ENCODE data around the gene TAF4B.
"Not testable (repeated sequence)": the region's sequence is repeated elsewhere in the genome, so short reads cannot be mapped to it uniquely, and the experiment has no call there.

The TAF4B gene

DNA sequence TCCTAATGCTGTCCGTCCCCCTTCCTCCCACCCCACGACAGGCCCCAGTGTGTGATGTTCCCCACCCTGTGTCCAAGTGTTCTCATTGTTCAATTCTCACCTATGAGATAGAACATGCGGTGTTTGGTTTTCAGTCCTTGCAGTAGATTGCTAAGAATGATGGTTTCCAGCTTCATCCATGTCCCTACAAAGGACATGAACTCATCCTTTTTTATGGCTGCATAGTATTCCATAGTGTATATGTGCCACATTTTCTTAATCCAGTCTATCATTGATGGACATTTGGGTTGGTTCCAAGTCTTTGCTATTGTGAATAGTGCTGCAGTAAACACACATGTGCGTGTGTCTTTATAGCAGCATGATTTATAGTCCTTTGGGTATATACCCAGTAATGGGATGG, 12.5 kb downstream of the TAF4B start:
- not testable (repeated sequence) for DNase-seq (ENCODE audit: low spot score)

DNA sequence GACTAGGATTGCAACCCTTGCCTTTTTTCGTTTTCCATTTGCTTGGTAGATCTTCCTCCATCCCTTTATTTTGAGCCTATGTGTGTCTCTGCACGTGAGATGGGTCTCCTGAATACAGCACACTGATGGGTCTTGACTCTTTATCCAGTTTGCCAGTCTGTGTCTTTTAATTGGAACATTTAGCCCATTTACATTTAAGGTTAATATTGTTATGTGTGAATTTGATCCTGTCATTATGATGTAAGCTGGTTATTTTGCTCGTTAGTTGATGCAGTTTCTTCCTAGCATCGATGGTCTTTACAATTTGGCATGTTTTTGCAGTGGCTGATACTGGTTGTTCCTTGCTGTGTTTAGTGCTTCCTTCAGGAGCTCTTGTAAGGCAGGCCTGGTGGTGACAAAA, 16.1 kb downstream of the TAF4B start:
- DNase-seq (ENCODE audit: low spot score): not testable (repeated sequence)

DNA sequence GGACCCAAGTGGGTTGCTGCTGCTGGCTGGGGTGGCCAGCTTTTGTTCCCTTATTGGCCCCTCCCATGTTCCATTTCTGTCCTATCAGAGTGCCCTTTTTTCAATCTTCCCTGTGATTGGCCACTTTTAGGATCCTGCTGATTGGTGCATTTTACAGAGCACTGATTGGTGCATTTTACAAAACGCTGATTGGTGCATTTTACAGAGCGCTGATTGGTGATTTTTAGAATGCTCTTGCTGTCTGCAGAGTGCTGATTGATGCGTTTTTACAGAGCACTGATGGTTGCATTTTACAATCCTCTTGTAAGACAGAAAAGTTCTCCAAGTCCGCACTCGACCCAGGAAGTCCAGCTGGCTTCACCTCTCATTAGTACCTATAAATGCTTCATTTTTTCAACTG, 19.2 kb downstream of the TAF4B start:
- DNase-seq (ENCODE audit: low spot score): not testable (repeated sequence)

DNA sequence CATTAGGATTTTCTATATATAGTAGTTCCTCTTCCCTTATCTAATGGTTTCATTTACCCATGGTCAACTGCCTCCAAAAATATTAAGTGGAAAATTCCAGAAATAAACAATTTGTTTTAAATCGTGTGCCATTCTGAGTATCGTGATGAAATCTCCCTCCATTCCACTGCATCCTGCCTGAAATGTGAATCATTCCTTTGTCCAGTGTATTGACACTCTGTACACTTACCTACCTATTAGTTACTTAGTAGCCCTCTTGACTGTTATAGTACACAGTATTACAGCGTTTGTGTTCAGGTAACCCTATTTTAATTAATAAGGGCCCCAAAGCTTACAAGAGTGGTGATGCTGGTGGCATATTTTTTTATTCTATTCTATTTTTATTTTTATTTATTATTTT, 26.2 kb downstream of the TAF4B start:
- DNase-seq (ENCODE audit: low spot score): no peak

DNA sequence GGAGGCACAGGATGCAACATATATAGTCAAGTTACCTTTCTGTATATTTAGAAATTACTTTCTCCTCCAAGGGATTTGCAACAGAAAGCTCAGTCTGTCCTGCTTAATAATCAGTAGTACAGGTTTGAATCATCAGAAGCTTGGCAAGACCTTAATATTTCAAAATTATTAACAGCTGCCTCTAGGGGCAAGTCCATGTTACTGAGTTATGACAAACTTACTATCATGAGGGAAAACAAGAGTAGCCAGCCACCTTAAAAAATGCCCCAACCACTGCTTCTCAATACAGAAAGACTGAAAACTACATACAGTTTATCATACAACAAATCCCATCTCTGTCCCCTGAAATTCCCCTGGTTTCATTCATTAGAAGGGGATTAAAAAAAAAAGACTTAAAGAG, 28.6 kb downstream of the TAF4B start:
- not testable (repeated sequence) for DNase-seq (ENCODE audit: low spot score)

DNA sequence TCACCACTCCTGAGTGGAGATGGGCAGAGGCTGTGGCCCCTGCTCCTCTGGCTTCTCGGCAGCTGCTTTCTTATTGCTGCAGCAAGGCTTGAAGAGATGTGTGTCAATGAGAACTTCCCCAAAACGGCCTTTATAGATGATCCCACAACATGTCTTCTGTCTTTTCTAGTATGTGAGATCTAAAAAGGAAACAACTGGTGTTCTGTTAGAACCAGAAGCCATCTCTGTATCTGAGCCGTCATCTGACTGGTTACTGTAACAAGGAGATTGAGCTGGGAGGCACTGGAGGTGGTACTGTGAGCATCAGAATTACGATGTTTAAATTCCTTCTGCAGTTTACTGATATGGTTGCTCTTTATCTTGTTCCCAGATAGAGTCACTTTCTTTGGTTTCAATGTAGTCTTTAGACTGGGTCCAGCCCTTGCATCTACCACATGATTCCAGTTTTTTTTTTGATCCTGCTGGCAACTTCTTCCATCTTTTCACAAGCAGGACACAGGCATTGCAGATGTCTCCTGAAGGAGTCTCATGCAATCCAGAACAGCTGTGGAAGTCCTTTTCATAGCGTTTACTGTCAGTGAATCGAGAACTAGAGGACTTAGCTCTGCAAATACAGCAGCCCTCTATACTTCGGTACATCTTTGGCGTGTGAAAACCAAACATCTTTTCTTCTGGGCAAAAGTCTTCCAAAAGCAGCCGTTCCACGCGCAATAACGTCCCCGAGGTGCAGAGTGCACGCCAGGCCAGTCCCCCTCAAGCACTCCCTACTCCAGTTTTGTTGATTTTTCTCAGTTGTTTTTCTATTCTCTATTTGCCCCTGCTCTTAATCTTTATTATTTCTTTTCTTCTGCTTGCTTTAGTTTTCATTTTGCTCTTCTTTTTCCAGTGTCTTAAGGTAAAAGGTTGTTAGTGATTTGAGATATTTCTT, 29.7 kb downstream of the TAF4B start:
- DNase-seq (ENCODE audit: low spot score): peak; percentile 24

DNA sequence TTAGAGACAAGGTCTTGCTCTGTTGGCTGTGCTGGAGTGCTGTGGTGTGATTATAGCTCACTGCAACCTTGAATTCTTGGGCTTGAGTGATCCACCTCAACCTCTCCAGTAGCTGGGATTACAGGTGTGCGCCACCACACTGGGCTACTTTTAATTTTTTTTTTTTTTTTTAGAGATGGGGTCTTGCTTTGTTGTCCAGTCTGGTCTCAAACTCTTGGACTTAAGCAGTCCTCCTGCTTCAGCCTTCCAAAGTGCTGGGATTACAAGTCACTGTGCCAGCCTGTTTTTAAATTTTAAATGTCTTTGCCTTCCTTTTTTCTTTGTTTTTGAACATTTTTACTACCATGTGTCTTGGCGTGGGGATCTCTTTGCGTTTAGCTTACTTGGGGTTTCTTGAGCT, 32.5 kb downstream of the TAF4B start:
- no peak for DNase-seq (ENCODE audit: low spot score)

DNA sequence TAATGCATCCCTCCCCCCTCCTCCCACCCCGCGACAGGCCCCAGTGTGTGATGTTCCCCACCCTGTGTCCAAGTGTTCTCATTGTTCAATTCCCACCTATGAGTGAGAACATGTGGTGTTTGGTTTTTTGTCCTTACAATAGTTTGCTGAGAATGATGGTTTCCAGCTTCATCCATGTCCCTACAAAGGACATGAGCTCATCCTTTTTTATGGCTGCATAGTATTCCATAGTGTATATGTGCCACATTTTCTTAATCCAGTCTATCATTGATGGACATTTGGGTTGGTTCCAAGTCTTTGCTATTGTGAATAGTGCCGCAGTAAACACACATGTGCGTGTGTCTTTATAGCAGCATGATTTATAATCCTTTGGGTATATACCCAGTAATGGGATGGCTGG, 33.2 kb downstream of the TAF4B start:
- not testable (repeated sequence) for DNase-seq (ENCODE audit: low spot score)

DNA sequence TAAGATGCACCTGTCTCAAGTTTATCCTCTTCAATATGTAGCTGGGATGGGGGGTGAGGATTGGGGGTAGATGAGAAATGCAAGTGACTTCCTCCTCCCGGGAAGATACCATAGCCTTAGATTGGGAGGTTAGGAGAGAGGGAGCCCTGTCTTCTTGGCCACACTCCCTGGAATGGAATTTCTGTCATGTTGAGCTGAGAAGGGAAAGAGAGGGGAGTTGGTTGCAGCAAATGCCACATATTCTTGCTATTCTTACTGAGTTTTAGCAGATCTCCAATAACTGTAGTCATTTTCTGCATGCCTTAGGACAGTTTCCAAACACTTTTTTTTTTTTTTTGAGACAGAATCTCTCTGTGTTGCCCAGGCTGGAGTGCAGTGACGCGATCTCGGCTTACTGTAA, 35.9 kb downstream of the TAF4B start:
- no peak for DNase-seq (ENCODE audit: low spot score)

DNA sequence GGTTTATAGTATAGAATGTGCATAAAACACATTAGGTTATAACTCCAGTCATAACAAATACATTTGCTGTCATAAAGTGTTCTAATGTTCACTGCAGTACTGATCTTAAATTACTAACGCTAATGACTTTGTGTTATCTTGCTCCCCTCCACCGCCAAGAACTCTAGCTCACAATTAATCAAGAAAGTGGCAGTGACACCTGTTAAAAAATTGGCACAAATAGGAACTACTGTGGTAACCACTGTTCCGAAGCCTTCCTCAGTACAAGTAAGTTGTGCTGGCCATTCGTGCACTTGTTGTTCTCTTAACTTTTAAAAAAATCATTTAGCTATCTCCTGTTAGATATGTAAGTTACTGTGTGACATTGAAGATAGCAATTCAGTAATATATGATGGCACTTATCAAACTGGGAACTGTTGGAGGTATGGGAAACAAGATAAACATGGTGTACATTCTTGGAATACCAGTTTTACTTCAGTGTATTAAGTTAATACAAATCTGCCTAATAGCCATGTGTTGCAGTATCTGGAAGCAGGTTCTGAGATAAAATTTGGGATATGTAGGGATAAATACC, 41.2 kb downstream of the TAF4B start:
- DNase-seq (ENCODE audit: low spot score): no peak

DNA sequence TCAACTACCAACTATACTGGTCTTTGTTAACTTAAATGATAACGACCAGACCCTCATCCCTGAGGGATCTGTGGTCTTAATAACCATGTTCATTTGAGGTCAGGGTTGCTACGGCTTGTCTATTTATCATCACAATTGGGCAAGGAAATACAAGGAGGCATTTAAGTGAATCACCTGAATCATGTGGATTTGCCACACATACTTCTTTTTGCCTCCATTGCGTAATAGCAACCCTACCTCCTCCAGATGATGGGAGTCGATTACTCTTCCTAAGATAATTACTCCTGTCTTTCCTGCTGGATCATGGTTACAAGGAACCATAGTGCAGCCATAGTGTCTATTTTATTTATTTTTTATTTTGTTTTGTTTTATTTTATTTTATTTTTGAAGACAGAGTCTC, 42.2 kb downstream of the TAF4B start:
- no peak for DNase-seq (ENCODE audit: low spot score)

DNA sequence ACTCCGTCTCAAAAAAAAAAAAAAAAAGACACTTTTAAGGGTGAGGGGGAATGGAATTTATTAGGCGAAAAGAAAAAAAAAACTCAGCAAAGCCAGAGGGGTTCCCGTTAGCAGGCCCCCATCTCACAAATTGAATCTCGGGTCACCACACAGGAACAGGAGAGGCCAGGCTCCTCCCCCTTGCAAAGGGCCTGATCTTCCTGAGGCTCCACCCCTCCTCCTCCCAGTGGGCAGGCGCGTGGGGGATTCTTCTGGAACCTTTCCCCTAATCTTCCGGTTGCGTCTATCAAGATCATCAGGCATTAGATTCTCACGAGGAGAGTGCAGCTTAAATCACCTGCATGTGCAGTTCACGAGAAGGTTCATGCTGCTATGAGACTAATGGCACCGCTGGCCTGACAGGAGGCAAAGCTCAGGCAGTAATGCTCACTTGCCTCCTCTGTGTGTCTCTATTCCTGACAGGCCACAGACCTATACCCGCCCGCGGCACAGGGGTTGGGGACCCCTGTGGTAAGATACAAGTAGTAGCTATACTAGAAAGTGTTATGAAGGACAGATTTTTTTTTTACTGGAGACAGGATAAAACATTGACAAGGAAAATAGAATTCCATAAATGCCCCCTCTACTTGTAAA, 45.8 kb downstream of the TAF4B start:
- DNase-seq (ENCODE audit: low spot score): no peak

DNA sequence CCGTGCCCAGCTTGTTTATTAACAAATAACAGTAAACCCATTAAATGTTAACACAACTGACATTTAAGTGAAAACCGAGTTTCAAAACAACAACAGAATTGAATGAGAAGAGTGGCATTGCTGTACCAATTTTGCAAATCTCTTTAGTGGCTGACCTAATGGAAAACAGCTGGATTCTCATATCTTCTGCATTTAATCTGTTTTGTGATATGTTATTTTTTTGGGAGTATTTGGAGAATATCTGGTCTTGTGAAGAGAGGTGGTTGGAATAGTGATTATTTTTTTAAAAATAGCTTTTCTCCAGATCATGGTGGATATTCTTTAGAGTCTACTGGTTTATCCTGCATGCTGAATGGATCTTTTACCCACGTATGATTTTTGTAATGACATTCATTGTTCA, 51.1 kb downstream of the TAF4B start:
- no peak for DNase-seq (ENCODE audit: low spot score)

DNA sequence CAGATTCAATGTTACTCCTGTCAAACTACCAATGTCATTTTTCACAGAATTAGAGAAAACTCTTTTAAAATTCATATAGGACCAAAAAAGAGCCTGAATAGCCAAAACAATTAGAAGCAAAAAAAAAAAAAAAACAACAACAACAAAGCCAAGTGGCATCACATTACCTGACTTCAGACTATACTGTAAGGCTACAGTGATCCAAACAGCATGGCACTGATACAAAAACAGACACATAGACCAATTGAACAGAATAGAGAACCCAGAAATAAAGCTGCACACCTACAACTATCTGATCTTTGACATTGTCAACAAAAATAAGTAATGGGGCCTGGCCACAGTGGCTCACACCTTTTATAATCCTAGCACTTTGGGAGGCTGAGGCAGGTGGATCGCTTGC, 53.2 kb downstream of the TAF4B start:
- no peak for DNase-seq (ENCODE audit: low spot score)

DNA sequence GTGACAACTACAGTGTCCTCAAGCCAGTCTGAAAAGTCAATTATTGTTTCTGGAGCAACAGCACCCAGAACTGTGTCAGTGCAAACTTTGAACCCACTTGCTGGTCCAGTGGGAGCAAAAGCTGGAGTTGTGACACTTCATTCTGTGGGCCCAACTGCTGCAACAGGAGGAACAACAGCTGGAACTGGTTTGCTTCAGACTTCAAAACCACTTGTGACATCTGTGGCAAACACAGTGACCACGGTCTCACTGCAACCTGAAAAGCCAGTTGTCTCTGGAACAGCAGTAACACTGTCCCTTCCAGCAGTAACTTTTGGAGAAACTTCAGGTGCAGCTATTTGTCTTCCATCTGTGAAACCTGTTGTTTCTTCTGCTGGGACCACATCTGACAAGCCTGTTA, 59.8 kb downstream of the TAF4B start:
- no peak for DNase-seq (ENCODE audit: low spot score)

DNA sequence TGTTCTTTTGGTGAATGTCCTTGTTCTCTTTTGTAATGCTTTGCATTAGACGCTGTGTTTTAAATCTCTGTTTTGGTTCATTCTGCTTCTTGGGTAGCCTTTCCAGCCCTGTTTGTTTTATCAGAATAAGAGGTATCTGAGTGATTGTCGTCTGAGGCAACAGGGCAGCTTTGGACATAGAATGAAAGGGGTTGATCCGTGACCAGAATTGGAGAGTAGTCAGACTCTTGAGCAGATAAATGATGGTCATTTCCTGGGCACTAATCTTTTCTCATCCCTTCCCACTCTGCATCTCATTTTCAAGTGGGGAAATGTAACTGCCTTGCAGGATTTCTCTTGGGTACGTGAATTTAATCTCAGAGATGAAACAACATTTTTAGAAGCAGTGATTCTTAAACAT, 61.4 kb downstream of the TAF4B start:
- no peak for DNase-seq (ENCODE audit: low spot score)

DNA sequence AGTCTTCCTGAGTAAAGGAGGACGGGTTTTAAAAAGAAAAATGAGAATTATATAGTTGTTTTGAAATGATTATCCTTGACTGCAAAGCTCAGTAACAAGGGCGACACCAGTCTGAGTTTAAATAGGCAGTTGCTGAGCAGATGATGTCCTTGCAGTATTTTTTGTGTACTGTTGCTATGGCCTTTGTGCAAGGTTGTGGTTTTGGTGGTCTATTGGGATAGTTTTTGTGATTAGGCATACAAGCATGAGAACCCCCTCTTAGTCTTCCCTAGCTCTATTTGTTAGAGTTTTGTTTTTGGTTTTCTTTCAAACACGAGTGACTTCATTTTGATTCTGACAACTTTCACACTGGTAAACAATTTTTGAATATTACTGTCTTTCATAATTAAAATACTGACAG, 64.1 kb downstream of the TAF4B start:
- DNase-seq (ENCODE audit: low spot score): no peak

DNA sequence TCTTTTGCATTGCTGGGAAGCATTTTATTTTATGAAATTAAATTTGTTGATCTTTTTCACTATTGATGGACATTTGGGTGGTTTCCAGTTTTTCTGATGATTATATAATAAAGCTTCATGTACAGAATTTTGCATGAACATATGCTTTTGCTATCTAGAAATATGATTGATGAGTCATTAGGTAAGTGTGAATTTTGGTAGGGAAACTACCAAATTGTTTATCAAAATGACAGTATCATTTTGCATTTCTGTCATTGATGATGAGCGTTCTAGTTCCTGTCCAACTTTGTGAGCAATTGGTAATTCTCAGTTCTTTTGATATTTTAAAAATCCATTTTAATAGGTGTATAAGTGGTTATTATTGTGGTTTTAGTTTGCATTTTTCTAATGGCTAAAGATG, 67.7 kb downstream of the TAF4B start:
- no peak for DNase-seq (ENCODE audit: low spot score)

DNA sequence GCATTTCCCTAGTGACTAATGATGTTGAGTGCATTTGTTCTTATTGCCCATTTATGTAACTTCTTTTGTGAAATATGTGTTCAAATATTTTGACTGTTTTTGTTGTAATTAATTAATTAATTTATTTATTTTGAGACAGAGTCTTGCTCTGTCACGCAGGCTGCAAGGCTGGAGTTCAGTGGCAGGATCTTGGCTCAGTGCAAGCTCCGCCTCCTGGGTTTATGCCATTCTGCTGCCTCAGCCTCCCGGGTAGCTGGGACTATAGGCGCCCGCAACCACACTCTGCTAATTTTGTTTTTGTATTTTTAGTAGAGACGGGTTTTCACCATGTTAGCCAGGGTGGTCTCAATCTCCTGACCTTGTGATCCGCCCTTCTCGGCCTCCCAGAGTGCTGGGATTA, 71.9 kb downstream of the TAF4B start:
- no peak for DNase-seq (ENCODE audit: low spot score)

DNA sequence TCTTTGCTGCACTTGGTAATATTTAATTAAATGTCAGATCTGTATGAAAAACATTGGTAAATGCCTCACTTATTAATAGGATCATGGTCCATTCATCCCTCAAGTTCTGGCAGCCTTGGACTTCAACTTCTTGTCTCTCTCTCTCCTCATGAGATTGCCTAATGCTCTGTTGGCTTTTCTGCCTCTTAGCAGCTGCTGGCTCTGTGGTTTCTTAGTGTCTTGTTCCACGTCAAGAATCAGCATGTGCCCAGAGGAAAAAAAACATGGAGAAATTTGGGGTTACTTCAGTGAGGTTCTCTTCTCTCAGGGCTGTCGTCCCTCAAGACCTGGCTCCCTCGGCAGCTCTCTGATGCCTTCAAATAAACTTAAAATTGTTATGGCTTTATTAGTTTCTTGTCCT, 75.4 kb downstream of the TAF4B start:
- DNase-seq (ENCODE audit: low spot score): peak; percentile 84

DNA sequence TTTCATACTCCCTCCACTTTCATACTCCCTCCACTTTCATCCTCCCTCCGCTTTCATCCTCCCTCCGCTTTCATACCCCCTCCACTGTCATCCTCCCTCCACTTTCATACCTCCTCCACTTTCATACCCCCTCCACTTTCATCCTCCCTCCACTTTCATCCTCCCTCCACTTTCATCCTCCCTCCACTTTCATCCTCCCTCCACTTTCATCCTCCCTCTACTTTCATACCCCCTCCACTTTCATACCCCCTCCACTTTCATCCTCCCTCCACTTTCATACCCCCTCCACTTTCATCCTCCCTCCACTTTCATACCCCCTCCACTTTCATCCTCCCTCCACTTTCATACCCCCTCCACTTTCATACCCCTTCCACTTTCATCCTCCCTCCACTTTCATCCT, 77.0 kb downstream of the TAF4B start:
- DNase-seq (ENCODE audit: low spot score): not testable (repeated sequence)

DNA sequence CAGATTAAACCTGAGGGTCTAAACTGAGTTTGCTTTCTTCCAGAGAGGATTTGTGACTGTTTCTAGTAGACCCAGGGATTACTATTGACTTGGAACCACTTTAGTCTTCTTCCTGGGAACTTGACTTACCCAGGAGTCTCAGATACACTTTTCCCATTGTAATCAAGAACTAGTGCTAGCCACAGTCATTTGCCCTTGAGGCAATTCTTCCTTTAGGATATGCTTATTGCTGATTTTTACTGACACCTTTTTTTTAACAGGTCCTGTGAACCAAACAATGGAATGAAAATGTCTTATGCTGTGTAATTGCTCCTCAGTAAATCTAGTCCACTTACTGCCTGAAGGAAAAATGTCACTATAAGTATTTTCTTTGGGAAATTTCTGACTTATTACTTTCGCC, 78.3 kb downstream of the TAF4B start:
- no peak for DNase-seq (ENCODE audit: low spot score)

DNA sequence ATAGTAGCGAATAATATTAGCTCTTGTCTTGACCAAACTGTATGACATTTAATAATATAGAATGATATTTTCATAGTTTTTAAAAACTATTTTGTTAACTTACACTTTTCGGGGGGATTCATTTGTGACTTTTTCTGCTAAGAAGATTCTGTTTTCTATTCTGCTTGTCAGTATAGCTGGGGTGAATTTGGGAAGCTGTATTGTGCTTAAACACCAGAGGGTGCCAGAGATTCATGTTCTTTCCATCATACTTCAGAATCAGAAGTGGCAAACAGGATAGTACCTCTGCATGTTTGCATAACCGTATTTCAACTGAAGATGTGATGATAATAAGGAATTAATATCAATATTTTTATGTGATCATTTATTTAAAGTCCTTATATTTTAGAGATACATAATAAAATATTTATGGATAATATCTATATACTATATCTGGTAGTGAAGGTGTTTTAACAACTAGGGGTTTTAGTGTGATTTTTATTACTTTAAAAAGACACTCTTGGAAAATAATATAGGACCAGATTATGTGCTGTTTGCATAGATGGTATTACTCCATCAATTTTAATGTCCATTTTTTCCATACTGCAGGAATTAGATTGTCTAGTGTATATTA, 81.0 kb downstream of the TAF4B start:
- peak; percentile 75 for DNase-seq (ENCODE audit: low spot score)
